IMR-90 (cell line): ENCODE data around the gene FNDC11. TPM values are rescaled to one million over a fixed set of nuclear protein-coding genes. Genes with fewer than 3 reads are reported as not detected.

Source experiments
- ATAC-seq: fragments of 200-7000 bp; cut with Tn5 transposase; 2 replicates; pipeline ENCODE4 v1.9.1; 2020; ENCODE audit warnings: low read depth, mild to moderate bottlenecking, moderate library complexity
- BruUV-seq: library from RNA; stranded (reverse); fragments of 400-500 nt; replicated peaks from 2 replicates; lab custom pipeline; 2021; lab: Mats Ljungman, UMichigan
- CTCF ChIA-PET: fragments of 300-600 bp; formaldehyde crosslinking; extraction: SDS; loops from one replicate; lab custom pipeline; 2021; ENCODE audit warnings: antibody characterized with exemption; lab: Yijun Ruan, JAX
- POLR2A ChIA-PET: fragments of 300-600 bp; sonication (Branson Sonifier 250); formaldehyde crosslinking; loops from one replicate; lab custom pipeline; 2022; ENCODE audit warnings: antibody characterized with exemption; ENCODE audit not compliant: unreplicated experiment; lab: Charles Lee
- DNase-seq: peaks from one replicate; pipeline ENCODE4 v3.0.0; 2013
- H2AFZ ChIP-seq: replicated peaks from 2 replicates; pipeline ENCODE3; 2013; ENCODE audit warnings: low read length, mild to moderate bottlenecking; ENCODE audit not compliant: poor library complexity
- H2AK5ac ChIP-seq: 2 replicates; pipeline ENCODE4 v1.6.1; 2013; ENCODE audit warnings: low read depth, low read length, inconsistent platforms
- H2AK9ac ChIP-seq: replicated peaks from 2 replicates; pipeline ENCODE3; 2013; ENCODE audit warnings: mild to moderate bottlenecking, low read depth, low read length, moderate library complexity; ENCODE audit not compliant: poor library complexity
- H2BK120ac ChIP-seq: 2 replicates; pipeline ENCODE4 v1.6.1; 2013; ENCODE audit warnings: low read depth, low read length, inconsistent platforms
- H2BK15ac ChIP-seq: 3 replicates; pipeline ENCODE4 v1.6.1; 2013; ENCODE audit warnings: low read depth, low read length, inconsistent platforms
- H2BK20ac ChIP-seq: 2 replicates; pipeline ENCODE4 v1.6.1; 2013; ENCODE audit warnings: low read depth, mild to moderate bottlenecking, inconsistent platforms, low read length, moderate library complexity
- H2BK5ac ChIP-seq: 2 replicates; pipeline ENCODE4 v1.6.1; 2013; ENCODE audit warnings: mild to moderate bottlenecking, low read depth, low read length, inconsistent platforms; ENCODE audit not compliant: poor library complexity, severe bottlenecking
- H3K14ac ChIP-seq: replicated peaks from 2 replicates; pipeline ENCODE4 v1.6.1; 2013; ENCODE audit warnings: low read depth, low read length, inconsistent platforms
- H3K18ac ChIP-seq: 2 replicates; pipeline ENCODE4 v1.6.1; 2013; ENCODE audit warnings: low read depth, low read length, control low read depth
- H3K23ac ChIP-seq: 2 replicates; pipeline ENCODE4 v1.6.1; 2013; ENCODE audit warnings: low read depth, low read length, inconsistent platforms
- H3K27ac ChIP-seq: 2 replicates; pipeline ENCODE4 v1.5.1; 2013; ENCODE audit warnings: mild to moderate bottlenecking, control low read depth, low read length; ENCODE audit not compliant: insufficient read depth
- H3K27me3 ChIP-seq: 2 replicates; pipeline ENCODE4 v1.6.1; 2013; ENCODE audit warnings: low read length; ENCODE audit not compliant: control insufficient read depth, insufficient read depth
- H3K36me3 ChIP-seq: 2 replicates; pipeline ENCODE4 v1.6.1; 2013; ENCODE audit warnings: low read length, mixed read lengths; ENCODE audit not compliant: control insufficient read depth, insufficient read depth
- H3K4ac ChIP-seq: 2 replicates; pipeline ENCODE4 v1.6.1; 2013; ENCODE audit warnings: low read depth, low read length, inconsistent platforms
- H3K4me1 ChIP-seq: 2 replicates; pipeline ENCODE4 v1.6.1; 2013; ENCODE audit warnings: low read length, mixed read lengths; ENCODE audit not compliant: control insufficient read depth, insufficient read depth
- H3K4me2 ChIP-seq: 2 replicates; pipeline ENCODE4 v1.6.1; 2013; ENCODE audit warnings: low read depth, mild to moderate bottlenecking, control low read depth, low read length, moderate library complexity
- H3K4me3 ChIP-seq: 2 replicates; pipeline ENCODE4 v1.5.1; 2013; ENCODE audit warnings: low read depth, mild to moderate bottlenecking, control low read depth, low read length, moderate library complexity; ENCODE audit not compliant: insufficient read depth
- H3K56ac ChIP-seq: 2 replicates; pipeline ENCODE4 v1.6.1; 2013; ENCODE audit warnings: low read length, inconsistent platforms; ENCODE audit not compliant: insufficient read depth; ENCODE audit errors: extremely low read depth
- H3K79me1 ChIP-seq, 2 experiments: 2 replicates each; pipeline ENCODE4 v1.6.1; 2013; ENCODE audit warnings: low read length in 2 of 2, inconsistent platforms in 1 of 2, low read depth in 1 of 2
- H3K9ac ChIP-seq: 2 replicates; pipeline ENCODE4 v1.6.1; 2013; ENCODE audit warnings: low read depth, low read length, control low read depth
- H3K9me1 ChIP-seq: 2 replicates; pipeline ENCODE4 v1.6.1; 2013; ENCODE audit warnings: low read length, inconsistent platforms; ENCODE audit not compliant: insufficient read depth
- H3K9me3 ChIP-seq: 2 replicates; pipeline ENCODE4 v1.6.1; 2013; ENCODE audit warnings: low read length; ENCODE audit not compliant: control insufficient read depth, insufficient read depth
- H4K20me1 ChIP-seq: 2 replicates; pipeline ENCODE4 v1.6.1; 2013; ENCODE audit warnings: low read length, inconsistent platforms; ENCODE audit not compliant: insufficient read depth
- H4K5ac ChIP-seq: 2 replicates; pipeline ENCODE4 v1.6.1; 2013; ENCODE audit warnings: mild to moderate bottlenecking, low read depth, low read length, control low read depth
- H4K8ac ChIP-seq, 2 experiments: 2 replicates each; pipeline ENCODE4 v1.6.1; 2013; ENCODE audit warnings: low read depth in 2 of 2, low read length in 2 of 2, control low read depth in 1 of 2, inconsistent platforms in 1 of 2
- H4K91ac ChIP-seq: 2 replicates; pipeline ENCODE4 v1.6.1; 2013; ENCODE audit warnings: low read depth, low read length, inconsistent platforms; ENCODE audit not compliant: insufficient read depth
- CEBPB ChIP-seq: IDR thresholded peaks from 2 replicates; pipeline ENCODE4 v1.6.1; 2012; ENCODE audit warnings: low read depth, low read length, improper control_type of control experiment
- CHD1 ChIP-seq: IDR thresholded peaks from 2 replicates; pipeline ENCODE4 v1.6.1; 2012; ENCODE audit warnings: low read depth, low read length, improper control_type of control experiment
- MAZ ChIP-seq: IDR thresholded peaks from 2 replicates; pipeline ENCODE4 v1.6.1; 2012; ENCODE audit warnings: low read depth, mild to moderate bottlenecking, low read length, improper control_type of control experiment, moderate library complexity, borderline replicate concordance
- POLR2A ChIP-seq: IDR thresholded peaks from 2 replicates; pipeline ENCODE4 v1.6.1; 2012; ENCODE audit warnings: mild to moderate bottlenecking, low read depth, low read length
- SMC3 ChIP-seq: fragments of 150-350 bp; IDR thresholded peaks from 2 replicates; pipeline ENCODE4 v1.6.1; 2016; ENCODE audit warnings: low read depth, mild to moderate bottlenecking, antibody characterized with exemption, low read length, moderate library complexity
- USF2 ChIP-seq: fragments of 150-350 bp; IDR thresholded peaks from 2 replicates; pipeline ENCODE4 v1.6.1; 2017; ENCODE audit warnings: mild to moderate bottlenecking, antibody characterized with exemption, low read length, low read depth
- WGBS, 2 experiments: methylation state at CpG; one replicate each; pipeline versions ENCODE4 v1.1.5 to v1.1.7; 2013; ENCODE audit warnings: missing lambda C conversion rate in 2 of 2; ENCODE audit not compliant: insufficient read length in 1 of 2; ENCODE audit errors: extremely low coverage in 2 of 2; 5-methylcytosine and 5-hydroxymethylcytosine counted together
- dilution Hi-C: fragments of 300-500 bp; cut with HindIII; formaldehyde crosslinking; loops from one replicate; pipeline ENCODE4 v1.14.3; 2018; ENCODE audit warnings: low sequenced_read_pairs; ENCODE audit not compliant: unreplicated experiment
- in situ Hi-C: fragments of 300-500 bp; cut with MboI; formaldehyde crosslinking; loops from 3 replicates; pipeline ENCODE4 v1.14.3; 2019; ENCODE audit warnings: low sequenced_read_pairs, inconsistent platforms, mixed read lengths
- intact Hi-C: fragments of 100-400 bp; cut with micrococcal nuclease; formaldehyde crosslinking; loops from 2 replicates; pipeline ENCODE4 v1.10.0; 2022
- polyA plus RNA-seq, 3 experiments: library from polyadenylated mRNA; depleted of rRNA; stranded (reverse); fragments of >200 nt; gene quantifications; 2 replicates each; pipeline ENCODE4 v1.2.3, GENCODE V29; 2012; ENCODE audit warnings: low replicate concordance in 1 of 3
- total RNA-seq: library from RNA; depleted of rRNA; stranded (reverse); fragments of >200 nt; gene quantifications from 2 replicates; pipeline ENCODE4 v1.2.3, GENCODE V29; 2012

FNDC11 gene
- total and polyA plus RNA-seq, 2 of the 4 experiments (the other 2 are of a cell fraction): 0.36 to 1.0 TPM

- no peak overlapping the region for H3K23ac ChIP-seq
- no peak for ATAC-seq
- peaks cover 12 to 25% of the 10 kb centered on the region in 2 experiments; a peak in 3 of 4 replicates for H3K79me1 ChIP-seq
- no peak overlapping the region for H3K4me2 ChIP-seq
- ChIA-PET CTCF (no interaction called here), POLR2A (no interaction called here)
- in situ Hi-C loops: no loop called here
- no peak for TF ChIP-seq USF2
- no peak for TF ChIP-seq CHD1
- no peak for TF ChIP-seq POLR2A
- TF ChIP-seq MAZ: no peak
- no peak for TF ChIP-seq SMC3
- TF ChIP-seq CEBPB: no peak
- peaks cover 11% of the 10 kb centered on the region for H3K36me3 ChIP-seq
- no peak overlapping the region for H2AK9ac ChIP-seq
- H2BK20ac ChIP-seq: no peak overlapping the region
- no peak overlapping the region for H2AK5ac ChIP-seq
- H4K20me1 ChIP-seq: peaks cover 17% of the 10 kb centered on the region
- H4K8ac ChIP-seq: no peak overlapping the region
- no peak overlapping the region for H3K18ac ChIP-seq
- H3K9ac ChIP-seq: no peak overlapping the region
- peaks cover 12% of the 10 kb centered on the region for H3K4me1 ChIP-seq
- no TSS peak for BruUV-seq
- H3K27ac ChIP-seq: no peak overlapping the region
- no peak for DNase-seq
- H3K14ac ChIP-seq: no peak overlapping the region
- dilution Hi-C loops: no loop called here
- no peak overlapping the region for H3K56ac ChIP-seq
- intact Hi-C loops: no loop called here
- no peak overlapping the region for H3K4me3 ChIP-seq
- 89% methylated on average over 13 of the region's 32 CpGs; no CpG with 5 or more reads in 1 of the 2 experiments for WGBS, 2 experiments
- peaks cover 10% of the 10 kb centered on the region; the same call in 1 of the 2 replicates for H3K9me1 ChIP-seq
- no peaks in the 10 kb centered on the region for H3K9me3 ChIP-seq
- no peak overlapping the region for H2AFZ ChIP-seq
- H2BK15ac ChIP-seq: no peak overlapping the region
- no peak overlapping the region for H2BK5ac ChIP-seq
- no peaks in the 10 kb centered on the region; the same call in 1 of the 2 replicates for H3K27me3 ChIP-seq
- no peak overlapping the region for H2BK120ac ChIP-seq
- no peak overlapping the region for H3K4ac ChIP-seq
- no peak overlapping the region for H4K5ac ChIP-seq
- no peak overlapping the region for H4K91ac ChIP-seq
These were observed 36.3 kb upstream of the FNDC11 start for GRCh38 chr20:63517376-63518309.
